HG02588 (cell line): ENCODE results near the gene PRDM11.

ENCODE experiments used
- ATAC-seq: cut with Tn5 transposase; IDR thresholded peaks from one replicate; pipeline ENCODE4 v1.9.1; 2021; ENCODE audit warnings: mild to moderate bottlenecking, moderate library complexity; ENCODE audit not compliant: unreplicated experiment

PRDM11 gene

DNA sequence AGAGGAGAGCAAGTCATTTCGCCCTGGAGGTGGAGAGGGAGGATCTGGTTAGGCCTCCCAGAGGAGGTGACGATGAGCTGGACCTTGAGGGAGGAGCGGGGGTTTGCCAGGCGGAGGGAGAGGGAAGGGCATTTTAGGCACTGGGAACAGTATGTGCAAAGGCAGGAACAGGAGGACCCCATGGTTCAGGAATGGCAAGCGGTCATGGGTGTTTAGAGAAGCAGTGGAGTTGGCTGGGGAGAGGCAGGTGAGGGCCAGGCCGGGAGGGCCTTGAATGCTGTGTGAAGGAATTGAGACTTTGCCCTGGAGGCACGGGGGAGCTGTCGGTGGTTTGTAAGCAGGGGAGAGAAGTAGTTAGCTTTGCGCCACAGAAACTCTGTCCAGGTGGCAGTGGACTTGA is 10.3 kb downstream of the PRDM11 start:
- no peak for ATAC-seq

DNA sequence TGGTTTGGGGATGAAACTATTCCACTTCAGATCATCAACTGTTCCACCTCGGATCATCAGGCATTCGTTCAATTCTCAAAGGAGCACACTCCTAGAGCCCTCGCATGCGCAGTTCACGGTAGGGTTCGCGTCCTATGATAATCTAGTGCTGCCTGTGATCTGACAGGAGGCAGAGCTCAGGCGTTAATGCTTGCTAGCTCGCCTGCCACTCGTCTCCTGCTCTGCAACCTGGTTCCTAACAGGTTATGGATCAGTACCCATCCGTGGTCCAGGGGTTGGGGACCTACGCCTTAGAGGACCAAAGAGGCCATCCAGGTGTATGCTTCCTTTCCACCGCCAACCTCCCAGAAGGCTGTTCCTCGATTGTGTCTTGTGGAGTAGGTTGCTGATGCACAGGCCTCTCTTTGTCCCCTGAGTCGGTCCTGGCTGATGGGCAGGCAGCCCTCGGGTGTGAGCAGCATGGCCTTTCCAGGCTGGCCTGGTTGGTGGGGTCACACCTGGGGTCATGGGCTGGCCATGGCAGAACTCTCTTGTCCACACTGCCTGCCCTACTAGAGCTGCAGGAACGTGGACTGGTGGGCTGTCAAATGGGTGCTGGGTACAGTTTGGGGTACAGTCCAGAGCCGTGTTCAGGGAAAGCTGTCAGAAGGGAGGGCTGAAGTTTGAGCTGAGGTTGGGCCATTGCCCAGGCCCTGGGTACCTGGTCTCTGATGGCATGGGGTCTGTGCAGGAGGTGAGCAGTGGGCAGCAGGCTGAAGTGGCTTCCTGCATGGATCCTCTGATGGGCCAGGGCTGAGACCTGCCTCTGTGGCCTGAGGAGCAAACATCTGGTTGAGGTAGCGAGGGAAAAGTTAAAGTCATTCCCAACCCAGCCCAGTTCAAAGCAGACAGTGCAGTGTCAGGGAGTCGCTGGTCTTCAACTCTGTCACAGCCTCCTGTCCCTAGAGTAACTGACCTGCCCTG is 11.1 kb downstream of the PRDM11 start:
- ATAC-seq = no peak

DNA sequence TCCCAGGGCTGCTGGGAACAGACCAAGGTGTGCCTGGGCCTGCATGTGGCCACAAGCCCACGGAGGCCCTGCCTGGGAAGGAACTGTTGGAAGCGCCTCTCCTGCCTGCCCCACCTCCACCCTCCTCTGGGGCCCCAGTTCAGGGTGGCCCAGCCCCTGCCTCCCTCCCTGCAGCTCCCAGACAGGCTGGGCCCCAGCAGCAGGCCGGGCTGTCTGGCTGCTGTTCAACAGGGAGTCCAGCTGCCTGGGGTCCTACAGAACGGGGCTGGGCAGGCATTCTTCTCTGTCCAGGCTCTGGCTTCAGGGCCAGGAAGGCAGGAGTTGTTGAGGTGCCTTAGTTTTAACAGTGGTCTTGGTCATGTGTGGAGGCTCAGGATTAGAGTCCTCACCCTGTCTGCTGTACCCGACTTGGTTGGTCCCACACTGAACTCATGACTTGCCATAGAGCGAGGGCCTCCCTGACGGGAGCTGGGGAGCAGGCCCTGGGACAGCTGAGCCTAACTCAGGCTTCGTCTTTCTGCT is 11.8 kb downstream of the PRDM11 start:
- ATAC-seq = no peak

DNA sequence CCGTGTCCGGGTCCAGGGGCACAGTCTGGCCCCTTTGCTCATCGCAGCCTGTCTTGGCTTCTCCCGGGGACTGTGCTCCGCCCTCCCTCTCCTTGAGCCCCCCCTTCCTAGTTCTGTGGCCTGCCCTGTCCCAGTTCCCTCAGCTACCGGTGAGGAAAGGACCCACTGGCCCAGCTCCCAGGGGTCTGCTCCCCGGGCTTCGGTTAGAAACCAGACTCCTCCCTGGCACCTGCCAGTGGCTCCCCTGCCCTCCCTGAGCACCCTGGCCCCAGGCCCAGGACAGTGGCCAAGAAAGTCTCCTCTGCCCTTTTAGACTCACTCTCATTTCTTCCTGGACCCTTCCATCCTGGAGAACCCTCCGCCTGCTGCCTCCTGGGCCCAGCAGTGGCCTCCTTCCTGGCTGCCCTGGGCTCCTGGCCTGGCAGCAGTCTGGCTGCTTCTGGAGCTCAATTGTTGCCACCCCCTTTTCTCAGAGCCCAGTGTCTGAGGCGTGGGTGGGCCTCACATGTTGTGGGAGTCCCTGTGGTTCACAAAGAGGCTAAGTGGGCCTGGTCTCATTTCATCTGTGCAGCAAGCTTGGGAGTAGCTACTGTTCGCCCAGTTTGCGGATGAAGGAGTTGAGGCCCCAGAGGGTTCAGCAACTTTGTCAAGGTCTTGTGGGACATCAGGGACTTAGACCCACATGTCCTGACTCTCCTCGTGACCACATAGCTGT is 12.6 kb downstream of the PRDM11 start:
- no peak for ATAC-seq

DNA sequence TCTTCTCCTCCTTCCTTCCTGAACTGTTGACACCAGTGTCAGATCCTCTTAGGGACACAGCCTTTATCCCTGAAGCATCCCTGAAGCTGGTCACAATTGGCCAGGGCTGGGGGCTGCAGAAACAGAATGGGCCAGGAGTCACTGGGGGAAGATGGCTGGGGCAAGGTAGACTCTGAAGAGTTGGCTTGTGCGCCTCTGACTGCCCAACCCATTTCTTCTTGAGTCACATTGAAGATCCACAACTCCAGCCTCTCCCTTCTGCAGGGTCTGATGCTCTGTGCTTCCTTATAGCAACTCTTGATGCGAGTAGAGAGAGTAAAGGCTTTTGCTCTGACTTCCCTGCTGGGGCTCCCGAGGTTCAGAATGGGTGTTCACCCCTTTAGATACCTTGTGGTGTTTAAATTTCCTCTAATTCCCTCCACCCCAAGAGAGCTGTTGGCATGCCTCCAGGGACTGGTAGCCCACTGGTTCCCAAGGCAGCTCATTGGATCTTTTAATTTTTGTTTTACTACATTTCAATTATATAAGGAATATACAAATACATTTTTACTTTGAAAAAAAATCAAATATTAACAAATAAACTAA is 13.4 kb downstream of the PRDM11 start:
- ATAC-seq = no peak

DNA sequence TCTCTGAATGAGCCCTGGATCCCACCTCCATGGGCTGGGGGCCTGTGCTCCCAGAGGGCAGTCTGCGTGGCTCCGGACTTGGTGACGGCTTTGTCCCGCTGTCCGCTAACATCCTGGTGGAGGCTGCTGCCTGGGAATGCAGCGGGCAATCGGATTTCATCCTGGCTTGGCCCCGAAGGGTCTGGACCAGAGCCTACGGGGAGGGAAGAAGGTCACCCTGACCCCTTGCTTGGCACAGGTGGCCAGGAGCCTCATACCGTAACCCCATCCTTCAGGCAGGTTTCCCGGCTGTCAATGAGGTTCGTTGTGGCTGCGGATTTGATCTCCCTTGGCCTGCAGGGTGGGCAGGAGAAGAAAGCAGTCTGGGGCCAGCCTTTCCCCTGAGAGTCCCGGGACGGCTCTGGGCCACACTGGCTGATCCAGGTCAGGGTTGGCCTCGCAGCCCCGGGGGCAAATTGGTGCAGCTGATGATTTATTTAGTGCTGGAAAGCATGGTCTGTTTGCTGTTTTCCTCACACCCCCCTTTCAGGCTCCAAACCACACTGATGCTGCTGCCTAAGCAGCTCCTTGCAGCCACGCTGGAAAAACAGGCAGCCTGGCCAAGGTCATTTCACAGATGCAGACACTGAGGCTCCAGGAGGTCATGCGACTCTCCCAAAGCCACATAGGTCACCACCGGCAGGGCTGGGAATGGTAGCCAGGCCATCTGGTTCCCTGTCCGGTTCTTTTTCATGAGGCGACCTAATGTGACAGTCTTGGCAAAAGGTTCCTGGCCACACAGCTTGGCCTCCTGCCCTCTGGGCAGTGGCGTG is 15.0 kb downstream of the PRDM11 start:
- ATAC-seq = no peak

DNA sequence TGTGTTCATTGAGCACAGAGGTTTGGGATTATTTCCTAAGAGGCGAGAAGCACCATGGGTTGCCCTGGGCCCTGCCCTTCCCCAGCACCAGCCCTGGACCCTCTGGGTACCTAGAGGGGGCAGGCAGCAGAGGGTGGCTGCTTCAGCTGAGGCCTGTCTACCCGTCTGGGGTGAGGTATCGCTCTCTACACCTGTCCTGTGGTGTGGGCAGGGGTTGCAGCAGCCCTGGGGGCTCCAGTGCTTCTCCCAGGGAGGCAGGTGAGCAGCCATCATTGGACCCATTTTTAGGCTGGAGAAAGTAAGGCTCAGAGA is 15.6 kb downstream of the PRDM11 start:
- ATAC-seq = no peak

DNA sequence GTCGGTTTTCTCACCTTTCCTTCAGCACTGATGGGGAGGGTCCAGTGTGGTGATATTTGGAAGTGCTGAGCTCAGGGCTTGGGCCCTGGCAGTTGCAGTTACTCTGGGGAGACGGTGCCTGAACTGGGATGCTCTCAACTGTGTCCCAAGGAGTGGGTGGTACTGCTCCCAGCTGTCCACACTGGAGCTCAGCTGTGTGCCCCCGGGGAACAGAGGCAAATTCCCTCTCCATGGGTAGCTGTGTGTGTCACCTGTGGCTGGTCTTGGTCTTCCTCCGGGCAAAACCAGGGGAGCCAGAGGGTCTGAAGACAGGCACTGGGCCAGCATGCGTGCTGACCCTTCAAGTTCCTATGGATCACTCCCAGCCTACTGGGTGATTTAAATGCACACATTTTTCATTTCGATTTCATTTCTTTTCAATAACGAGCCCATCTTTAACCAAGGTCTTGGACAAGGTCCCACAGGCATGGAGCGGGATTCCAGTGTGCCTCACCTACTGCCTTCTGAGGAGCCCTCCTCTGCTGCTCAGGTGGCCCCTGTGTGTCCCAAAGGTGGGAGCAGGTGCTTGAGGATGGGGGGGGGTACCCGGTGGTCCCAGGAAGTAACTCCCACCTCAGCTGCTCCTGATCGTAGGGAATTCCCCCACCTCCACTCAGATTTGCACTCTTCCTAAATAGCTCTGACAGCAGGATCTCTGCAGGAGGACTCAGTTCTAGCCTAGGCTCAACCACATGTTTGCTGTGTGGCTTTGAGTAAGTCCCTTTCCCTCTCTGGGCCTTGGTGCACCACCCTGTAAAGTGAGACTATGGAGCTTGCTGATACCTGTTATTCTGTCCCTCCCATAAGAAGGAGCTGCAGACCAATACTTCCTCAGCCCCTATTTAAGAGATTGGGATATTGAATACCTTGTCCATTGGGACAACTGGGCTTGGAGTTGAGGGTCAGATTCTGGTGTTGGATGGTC is 16.8 kb downstream of the PRDM11 start:
- ATAC-seq = no peak

DNA sequence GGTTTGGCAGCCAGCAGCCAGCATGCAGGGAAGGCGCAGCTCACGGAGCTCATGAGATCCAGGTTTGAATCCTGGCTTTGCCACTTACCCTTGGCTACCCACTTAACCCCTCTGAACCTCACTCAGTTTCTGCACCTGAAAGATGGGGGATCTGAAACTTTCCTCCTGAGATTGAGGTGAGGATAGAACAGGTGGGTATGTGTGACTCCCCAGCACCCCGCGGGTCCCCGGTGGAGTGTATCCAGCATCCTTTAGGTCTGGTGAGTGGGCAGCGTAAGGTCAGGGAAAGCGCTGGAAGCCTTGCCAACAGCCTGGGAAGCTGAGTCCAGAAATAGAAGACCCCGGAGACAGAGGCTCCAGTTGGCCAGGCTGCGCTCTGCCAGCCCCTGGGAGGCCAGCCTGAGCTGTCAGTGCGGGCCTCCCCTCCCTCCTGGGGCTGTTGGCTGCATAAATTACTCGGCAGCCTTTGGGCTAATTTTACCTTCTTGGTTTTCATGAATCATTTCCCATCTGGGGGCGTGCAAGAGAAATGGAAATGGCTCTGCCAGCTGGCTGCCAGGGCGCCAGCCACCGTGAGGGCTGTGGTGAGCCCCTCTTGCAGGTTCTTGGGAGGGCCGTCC is 17.6 kb downstream of the PRDM11 start:
- ATAC-seq = no peak

DNA sequence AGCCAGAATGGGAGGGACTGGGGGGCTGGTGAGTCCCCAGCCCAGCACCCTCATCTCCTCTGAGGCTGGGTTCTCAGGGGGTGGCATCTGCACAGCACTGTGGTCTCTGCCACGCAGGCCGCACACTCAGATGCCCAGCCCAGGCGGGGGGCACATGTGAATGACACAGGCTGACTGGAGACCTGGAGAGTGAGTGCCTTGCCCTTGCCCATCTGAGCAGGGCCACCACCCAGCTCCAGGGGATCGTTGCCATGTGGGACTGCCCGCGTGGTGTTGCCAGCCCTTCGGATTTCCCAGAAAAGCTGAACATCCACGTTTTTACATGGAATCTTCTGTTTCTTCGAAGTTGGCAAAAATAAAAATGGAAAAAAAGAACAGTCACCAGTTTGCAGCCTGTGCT is 18.9 kb downstream of the PRDM11 start:
- no peak for ATAC-seq

DNA sequence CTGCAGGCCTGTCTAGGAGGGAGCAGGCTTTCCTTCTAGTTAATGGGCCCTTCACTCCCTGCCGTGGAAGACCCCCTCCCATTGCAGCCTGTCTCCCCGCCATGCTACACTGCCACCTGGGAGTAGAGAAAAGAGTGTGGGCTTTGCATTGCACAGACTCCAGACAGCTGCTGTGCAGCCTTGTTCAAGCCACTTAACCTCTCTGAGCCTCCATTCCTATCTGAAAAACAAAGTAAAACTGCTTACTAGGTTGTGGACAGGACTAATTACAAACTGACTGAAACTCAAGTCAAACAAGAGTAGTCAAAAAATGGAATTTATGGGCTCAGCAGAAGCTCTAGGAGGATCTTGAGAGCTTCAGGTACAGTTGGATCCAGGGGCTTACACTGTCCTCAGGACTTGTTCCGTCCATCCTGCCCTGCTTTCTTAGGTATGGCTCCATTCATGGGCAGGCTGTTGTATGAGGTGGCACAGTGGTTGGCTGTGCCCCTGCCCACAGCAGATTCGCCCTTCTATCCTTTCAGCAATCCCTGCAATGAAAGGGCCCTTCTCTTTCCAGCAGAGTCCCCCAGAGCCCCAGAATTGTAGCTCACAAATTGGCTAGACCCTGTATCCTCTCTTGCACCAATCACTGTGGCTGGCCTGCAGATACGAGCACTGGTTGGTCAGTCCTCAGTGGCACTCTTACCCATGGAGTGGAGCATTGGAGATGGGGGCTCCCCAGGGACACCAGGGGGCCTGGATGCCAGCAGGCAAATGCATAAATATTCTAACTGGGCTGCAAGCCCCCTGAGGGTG is 19.6 kb downstream of the PRDM11 start:
- no peak for ATAC-seq

DNA sequence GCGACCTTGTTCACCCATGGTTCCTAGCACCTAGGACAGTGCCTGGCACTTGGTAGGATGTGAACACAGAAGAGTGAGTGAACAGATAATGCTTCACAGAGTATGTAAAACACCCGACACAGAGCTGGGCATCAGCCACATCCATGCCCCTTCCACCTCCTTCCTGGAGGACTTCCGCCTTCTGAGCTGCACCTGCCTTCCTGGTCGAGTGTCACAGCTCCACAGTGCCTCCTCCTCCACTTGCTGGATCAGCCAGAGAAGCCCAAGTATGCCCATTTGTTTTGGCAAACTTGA is 20.1 kb downstream of the PRDM11 start:
- no peak for ATAC-seq

DNA sequence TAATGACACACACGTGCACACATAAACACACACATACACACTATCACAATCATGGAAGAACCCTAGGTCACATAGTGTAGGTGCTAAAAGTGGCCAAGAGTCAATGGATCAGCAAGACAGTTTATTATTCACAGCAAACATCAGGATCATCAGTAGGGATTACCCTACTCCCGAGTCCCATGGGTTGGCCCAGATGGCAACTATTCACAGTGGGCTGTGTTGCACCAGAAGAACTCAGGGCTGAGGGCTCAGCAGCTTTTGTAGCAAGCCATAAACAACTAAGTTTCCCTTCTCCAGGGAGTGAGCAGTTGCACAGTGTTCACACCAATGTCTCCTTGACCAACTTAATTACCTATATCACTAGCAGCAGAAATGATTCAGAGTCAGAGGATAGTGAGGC is 20.8 kb downstream of the PRDM11 start:
- ATAC-seq = no peak

DNA sequence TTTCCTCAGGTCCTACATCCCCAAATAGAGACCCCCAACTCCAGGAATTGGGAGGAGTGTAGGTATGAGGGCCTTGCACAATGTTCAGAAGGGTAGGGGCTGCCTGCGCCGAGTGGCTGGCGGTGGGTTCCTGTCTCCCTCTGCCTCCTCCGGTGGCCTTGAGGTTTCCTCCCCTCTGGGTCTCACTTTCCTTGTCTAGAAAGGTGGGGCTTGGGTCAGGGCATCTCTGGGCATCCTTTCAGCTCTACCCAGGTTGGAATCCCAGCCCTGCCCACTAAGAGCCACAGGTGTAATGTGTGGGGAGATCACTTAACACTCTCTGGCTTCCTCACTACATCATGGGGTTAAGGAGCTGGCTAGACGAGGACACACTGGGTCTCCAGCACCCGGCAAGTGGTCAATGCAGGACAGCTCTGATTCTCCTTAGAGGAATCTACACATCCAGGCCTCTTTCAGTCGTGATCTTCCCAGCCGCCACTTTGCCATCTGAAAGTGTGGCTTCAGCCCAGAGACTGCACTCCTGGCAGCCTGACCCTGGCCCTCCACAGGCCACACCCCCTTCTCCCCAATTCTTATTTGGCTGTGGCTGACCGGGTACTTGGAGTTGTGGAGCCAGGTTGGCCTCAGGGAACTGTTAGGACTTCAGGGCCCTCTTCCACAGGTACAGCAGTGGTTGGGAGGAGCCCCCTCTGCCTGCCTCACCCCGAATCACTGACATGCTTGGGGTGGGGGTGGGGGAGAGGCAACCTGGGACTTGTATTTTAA is 22.1 kb downstream of the PRDM11 start:
- ATAC-seq = no peak

DNA sequence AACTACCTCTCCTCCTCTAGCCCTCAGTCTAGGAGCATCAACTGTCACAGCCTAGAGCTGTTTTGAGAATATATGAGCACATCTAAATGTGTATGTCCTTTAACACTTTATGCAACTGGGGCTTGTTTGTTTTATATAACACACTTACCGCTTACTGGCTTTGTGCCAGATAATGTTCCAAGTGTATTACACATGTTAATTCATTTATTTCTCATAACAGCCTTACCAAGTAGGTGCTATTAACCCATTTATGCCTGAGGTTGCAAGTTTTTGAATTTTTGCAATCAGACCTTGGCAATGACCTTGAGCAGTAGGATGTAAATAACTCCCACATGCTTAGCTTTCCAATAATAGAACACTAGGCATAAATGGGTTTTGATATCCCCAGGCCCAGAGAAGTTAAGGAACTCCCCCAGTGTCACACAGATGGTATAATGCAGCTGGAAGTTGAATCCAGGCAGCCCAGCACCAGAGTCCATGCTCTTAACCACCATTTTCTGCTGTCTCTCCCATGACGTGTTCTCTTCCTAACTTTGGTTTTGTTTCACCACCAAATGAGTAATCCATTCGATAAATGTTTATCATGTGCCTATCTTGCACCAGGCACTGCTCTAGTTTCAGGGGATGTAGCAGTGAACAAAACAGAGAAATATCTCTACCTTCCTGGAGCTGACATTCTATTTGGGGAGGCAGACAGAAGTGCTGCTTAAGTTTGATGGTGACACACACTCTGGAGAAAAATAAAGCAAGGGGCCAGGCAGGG is 23.1 kb downstream of the PRDM11 start:
- no peak for ATAC-seq

DNA sequence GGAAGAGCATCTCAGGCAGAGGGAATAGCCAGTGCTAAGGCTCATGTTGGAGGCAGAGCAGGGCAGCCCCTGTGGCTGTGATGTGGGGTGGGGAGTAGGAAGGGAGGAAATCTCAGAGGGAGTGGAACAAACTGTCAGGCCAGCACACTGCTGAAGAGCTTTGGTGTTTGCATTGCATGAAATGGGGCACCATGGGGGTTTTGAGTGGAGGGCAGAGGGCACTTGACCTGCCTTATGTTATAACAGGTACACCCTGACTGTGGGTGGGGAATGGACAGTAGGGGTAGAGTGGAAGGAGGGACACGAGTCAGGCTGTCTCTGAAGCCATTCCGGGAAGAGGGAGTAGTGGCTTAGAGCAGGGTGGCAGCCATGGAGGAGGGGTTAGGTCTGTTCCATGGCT is 24.0 kb downstream of the PRDM11 start:
- ATAC-seq = no peak

DNA sequence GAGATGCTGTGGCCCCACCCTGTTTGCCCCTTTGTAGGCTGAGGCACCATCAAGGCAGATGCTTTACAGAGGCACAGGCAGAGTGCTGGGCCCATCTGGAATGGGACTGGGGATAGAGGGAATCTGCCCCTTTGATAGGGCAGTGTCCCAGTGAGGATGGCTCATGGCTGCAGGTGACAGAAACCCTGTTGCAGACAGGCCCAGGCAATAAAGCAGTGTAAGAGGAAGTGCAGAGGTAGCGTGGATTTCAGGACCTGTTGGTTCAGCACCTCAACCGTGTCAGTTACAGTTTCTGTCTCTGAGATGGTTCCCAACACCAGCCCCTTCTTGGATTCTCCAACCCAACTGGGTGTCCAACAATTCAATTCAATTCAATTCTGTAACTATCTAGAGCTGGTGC is 25.1 kb downstream of the PRDM11 start:
- no peak for ATAC-seq
